ENCODE data around the gene DPP4.

DPP4 gene

DNA sequence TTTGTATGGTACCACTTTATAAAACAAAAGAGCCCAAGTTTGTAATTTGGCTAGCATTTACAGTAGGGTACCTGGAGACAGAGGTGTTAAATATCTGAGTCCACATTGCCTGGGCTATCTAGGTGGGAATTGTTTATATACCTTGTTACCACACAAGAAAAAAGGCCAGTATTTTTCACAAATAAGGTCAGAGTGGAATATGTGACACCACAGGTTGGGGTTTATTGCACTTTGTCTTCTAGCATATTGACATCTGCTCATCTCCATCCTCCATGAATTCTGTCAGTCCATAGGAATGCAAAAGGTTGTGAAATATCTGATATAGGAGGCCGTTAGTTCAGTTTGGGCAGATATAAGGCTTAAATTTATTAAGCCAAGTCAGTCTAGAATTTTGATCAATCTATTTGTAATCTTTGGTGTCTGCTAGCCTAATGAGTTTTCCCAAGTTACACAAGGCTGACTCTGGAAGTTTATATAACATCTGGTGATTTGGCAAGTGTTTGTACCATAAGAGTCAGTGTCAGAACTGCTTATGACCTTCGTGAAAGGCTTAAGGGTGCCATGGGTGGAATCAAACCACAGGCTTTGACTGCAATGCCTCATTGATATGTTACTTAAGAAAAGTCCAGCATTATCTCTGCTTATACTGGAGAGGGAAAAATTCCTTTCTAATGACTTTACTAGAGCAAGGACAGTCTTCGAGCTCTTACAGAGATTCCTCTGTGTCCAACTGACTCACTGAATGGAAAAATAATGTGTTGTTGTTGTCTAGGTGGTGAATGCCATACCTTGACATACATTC is 11.3 kb upstream of the DPP4 start:
- no peak for DNase-seq (ENCODE audit: low spot score)

DNA sequence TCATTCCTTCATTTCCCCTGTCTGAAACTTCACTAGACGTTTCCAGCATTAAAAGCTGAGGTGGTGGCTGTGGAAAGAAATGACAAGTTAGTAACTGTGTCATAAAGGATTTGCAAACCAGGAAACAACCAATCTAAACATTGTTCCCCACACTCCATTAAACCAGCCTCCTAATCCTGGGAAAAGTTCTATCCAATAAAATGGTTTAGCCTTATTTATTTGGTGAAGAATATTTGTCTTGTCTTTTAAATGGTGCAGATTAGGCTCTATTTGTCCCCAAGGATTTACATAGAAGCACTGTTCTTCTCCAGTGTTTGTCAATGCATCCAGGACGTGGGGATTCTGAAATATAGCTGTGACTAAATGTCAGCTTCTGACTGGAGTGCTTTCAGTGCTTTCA is 10.5 kb upstream of the DPP4 start:
- DNase-seq (ENCODE audit: low spot score), result no peak

DNA sequence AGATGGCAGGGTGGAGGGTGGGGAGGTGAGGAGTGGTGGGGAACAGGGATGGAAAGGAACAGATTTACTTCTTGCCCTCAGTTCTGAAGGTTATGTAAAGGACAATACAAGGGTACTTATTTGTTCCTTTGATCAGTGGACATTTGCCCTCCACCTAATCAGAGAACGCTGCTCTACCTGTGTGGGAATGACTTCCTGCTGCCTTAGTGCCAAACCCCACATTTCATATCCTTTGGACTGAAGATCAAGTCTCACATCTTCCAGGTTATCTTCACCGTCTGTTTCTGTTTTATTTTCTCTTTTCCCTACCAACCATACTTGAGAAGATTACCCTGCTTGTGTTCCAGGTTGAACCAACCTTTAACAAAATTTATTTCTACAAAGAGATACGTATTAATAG is 8.7 kb upstream of the DPP4 start:
- DNase-seq (ENCODE audit: low spot score), result no peak

DNA sequence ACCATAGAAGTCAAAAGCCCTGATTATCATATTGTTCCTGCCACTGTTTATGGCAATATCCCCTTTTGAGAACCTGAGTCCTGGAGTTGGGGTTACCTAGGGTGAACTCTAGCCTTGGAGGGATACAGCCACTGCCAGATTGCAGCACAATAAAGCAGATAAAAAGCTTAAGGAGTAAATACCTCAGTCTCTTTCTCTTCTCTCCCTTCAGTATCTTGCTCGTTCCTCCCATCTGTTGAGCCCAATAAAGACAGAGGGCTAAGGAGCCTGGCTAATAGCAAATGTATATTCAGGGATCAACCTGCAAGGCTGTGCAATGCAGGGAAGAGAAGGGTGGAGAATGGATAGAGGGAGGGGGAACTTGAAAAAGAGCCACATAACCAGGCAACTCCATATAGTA is 8.0 kb upstream of the DPP4 start:
- no peak for DNase-seq (ENCODE audit: low spot score)

DNA sequence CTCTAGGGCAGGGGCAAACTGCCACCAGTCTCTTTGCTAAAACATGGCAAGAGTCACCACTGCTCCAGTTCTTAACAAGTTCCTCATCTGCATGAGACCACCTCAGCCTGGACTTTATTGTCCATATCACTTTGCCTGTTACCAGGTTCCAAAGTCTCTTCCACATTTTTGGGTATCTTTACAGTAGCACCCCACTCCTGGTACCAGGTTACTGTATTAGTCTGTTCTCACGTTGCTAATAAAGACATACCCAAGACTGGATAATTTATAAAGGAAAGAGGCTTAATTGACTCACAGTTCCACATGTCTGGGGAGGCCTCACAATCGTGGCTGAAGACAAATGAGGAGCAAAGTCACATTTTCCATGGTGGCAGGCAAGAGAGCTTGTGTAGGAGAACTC is 5.5 kb upstream of the DPP4 start:
- DNase-seq (ENCODE audit: low spot score), result no peak

DNA sequence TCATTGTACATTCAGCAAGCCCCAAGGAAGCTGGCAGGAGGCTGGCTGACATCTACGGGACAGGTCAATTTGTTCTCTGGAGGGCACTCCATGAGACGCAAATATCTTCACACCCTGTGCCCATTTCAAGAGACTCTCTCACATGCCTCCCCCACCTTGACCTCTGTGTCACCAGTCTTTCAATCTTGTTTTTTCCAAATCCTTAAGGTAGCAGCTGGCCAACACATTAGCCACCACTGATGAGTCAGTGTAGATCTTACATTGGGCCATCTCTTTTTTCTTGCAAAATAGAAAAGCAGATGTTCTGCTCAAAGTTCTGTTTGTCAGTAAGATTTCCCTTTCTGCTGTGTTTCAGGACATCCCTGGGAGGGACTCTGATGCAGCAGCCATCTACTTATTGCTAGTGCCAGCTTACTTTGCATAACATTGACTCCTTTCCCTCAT is 1.7 kb upstream of the DPP4 start:
- DNase-seq (ENCODE audit: low spot score), result no peak

DNA sequence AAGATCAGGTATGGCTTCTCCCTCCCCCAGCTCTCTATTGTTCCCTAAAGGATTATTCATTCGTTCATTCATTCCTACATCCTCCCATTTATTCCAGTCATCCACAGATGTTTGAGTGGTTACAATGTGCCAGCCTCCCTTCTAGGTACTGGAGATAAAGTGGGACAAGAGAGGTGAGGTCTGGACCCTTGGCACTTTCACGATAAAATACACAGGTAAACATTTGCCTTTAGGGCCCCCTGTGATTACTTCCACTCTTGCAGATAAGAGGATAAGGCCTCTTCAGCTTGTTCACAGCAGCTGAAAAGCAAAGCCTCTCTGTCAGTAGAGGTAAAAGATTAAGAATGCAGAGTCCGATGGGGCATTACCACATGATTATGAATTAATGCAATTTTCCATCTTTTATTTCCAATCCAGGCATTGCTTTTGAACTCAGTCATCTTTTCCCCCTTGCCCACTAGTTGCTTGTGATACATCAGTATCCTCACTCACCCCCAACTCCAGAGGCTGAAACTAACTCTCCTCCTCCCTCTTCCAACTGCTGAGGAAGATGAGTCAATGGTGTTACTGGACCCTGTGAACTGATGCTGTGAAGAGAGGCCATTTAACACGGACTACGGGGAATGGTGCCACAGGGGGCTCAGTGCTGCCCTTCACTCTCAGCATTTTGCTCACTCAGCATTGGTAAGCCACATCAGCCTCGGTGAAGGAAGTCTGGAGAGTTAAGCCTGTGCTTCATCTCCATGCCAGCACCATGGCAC is 1.1 kb upstream of the DPP4 start:
- DNase-seq (ENCODE audit: low spot score), result no peak

DNA sequence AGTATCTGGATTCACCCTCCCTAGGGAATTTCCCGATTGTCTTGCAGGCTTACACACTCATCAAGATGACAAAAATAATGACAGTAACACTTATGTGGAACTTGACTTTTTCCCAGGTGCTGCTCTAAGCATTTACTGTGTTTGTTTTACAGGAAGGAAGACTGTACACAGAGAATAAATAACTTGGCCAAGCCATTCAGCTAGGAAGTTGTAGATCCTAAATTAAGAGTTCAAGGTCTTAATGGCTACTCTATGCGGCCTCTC is 549 bp upstream of the DPP4 start:
- no peak for DNase-seq (ENCODE audit: low spot score)

DNA sequence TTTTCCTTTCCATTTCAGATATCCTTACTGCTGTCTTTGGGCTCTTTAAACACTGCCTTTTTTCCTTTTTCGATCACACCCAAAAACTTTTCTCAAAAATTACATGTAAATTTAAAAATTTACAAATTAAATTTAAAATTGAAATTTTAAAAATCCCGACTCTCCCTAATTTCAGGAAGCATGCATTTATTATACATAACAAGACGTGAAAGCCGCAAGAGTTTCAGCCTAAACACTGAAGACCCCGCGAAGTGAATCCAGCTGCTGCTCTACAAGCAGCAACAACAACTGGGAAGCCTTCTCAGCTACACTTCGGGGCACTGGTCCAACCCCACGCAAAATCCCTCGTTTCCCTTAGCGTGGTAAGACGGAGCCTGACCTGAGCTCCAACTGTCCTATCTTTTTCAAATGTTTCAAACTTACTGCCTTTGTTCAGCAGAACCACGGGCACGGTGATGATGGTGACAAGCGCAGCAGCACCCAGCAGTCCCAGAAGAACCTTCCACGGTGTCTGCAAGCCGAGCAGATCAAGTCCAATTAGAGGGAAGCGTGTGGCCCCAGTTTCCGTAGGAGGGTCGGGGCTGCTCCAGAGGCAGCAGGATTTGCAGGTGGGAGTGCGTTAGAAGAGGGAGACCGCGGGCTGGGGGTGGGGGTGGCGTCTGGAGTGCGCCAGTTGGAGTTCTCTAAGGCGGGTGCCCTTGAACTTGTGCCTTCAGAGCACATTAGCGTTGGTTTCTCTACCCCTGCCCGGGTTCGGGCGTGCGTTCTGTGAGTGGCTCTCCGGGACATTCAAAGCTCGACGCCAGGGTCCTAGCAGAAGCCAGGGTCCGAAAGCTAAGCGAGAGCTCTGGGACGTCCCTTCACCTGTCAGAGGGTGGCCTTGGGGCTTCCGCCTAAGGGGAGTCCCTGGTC is 783 bp downstream of the DPP4 start:
- DNase-seq (ENCODE audit: low spot score), result no peak

DNA sequence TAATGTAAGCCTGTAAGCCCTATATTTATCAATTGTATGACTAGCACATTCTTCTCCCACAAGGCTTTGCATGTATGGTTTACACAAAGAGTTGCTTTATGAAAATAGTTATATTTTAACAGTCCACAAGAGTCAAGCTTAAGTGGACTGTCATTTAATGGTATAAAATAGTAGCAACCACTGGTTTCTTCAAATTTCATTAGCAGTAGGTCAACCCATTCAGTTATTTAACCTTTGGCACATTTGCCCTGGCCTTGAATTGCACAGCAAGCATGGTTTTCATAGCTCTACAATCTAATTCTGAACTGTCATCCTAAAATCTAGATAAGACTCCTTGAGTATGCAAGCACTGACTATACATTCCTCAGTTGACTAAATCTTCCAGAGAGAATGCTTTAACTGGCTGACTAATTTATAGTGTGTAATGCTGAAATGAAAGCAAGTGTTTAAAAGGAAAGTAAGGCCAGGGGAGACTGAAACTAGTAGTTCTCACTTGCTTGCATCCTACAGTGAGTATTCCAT is 1.8 kb downstream of the DPP4 start:
- DNase-seq (ENCODE audit: low spot score), result no peak

DNA sequence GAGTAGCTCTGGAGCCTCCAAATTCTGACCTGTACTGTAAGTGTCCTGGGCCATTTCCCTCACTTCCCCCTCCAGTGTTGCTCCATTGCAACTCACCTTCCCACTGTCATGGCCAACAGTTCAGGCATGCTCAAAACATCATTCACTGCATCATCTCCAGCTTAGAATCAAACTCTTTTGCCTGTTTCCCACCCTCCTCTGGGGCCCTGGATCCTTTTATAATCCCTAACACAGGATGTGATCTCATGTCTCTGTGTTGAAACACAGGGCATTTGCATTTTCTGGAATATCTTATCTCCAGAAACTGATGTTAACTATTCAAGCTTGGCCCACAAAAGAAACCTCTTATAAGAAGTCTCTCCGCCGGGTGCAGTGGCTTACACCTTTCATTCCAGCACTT is 3.0 kb downstream of the DPP4 start:
- DNase-seq (ENCODE audit: low spot score), result no peak

DNA sequence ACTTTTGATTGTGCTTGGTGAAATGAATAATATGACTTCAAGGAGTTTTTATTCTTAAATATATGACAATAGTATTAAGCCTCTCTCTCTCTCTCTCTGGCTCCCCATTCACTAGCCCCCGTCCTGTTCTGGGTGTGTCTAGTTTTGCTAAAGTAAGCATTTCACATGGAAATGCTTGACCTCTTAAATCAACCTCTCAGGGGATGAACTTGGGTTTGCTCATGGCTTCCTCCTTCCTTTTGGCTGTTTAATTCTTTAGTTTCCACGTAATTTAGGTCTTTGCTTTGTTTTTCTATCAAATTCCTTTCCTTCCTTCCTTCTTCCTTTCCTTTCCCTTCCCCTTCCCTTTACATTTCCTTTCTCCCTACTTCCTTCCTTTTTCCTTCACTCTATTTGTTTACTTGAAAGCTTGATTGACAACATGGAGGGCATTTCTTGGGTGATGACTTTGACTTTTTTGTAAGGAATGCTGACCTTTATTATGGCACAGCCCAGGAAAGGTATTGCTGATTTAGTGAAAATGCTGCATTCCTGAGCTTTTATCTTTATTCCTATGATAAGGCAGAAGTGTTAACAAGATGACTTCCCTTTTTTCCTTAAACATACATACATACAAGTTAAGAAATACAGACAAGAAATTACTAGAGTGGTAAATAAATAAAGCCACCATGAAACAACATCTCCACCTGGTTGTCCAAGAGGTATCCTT is 3.6 kb downstream of the DPP4 start:
- DNase-seq (ENCODE audit: low spot score), result no peak

DNA sequence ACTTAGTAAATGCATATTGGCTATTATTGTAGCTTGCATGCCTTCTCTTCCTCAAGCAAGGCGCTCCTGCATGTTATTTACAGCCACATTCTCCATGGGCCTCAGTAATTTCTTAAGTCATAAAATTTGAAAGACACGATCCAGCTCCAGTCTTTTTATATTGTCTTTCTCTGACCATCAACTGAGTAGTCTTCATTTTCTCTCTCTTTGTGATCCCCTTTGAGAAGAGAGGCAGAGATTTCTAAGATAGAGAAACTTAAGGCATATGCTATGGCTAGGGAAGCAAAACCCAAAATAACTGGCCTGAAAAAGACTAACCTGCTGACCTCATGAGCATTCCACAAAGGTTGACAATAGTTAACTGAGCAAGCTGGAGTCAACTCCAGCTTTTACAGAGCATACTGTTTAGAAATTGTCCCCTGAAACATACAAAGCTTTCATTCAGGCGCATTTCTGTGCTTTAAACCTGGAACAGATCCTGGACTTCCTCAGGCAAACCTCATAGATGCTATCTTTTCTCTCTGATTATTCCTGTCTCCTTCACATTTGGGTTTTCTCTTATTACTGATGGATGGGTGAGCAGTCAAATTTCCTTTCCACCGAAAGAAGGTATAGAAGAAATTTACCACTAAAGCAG is 4.6 kb downstream of the DPP4 start:
- no peak for DNase-seq (ENCODE audit: low spot score)

DNA sequence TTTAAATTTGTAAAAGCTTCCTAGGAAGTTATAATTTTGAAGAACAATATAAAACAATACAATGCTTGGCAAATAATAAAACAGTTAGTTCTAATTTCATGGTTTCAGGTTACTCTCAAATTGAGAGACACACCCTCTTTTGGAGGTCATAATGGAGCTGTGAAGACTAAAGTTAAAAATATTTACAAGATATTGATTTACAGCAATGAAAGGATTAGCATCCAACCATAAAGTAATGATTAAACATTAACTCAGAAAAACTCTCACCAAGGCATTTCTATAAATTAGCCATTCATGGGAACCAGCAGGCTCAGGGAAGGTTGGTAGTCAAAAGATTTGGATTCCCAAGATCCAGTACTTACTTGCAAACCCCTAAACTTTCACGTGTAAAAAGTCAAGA is 6.4 kb downstream of the DPP4 start:
- peak; percentile 42 for DNase-seq (ENCODE audit: low spot score)

DNA sequence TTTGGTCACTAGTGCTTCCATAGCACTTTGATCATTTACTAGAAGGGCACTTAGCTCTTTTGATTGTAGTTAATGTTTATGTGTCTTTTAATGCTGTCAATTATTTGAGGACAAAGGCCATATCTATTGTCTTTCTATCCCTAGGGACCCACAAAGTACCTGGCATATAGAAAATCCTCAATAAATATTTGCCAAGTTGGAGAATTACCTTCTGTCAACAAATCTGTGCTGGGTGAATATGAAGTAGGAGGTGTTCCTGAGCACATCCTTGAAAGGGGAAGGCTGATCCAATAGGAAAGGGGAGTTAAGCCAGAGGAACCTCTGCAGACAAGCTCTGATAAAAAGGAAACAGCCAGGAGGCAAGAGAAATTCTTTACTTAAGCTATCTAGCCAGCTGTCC is 8.2 kb downstream of the DPP4 start:
- DNase-seq (ENCODE audit: low spot score), result no peak

DNA sequence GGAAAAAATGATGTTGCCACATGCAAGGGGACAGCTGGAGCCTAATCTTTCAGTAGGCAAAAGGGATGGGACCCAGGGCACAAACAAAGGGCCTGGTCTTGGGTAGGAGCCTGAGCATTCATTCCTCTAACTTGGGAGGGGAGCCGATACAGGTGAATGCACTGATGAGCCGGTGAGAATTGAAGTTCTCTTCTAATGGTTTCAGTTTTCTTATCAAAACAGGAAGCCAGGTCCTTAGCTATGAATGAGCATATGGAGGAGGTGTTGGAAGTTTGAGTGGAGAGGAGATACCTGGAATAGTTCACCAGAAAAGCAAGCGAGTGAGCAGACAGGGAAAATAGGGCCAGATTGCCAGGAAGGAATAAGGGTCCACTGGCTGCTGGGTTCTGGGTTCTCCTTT is 10.1 kb downstream of the DPP4 start:
- no peak for DNase-seq (ENCODE audit: low spot score)

DNA sequence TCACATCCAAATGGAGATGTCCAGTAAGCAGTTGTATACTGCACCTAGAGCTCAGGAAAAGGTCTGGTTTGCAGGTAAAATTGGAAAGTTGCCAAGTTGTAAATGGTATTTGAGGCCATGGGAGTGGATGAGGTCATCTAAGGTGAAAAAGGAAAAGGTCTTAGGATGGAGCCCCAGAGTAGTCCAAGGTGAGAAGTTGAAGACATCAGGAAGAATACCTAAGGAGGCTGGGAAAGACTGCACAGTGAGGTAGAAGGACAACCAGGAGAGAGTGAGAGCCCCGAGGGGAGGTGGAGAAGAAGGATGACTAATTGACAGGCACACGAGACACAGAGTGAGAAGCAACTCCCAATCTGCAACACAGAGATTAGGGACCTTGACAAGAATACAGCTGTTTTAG is 10.7 kb downstream of the DPP4 start:
- DNase-seq (ENCODE audit: low spot score), result no peak

DNA sequence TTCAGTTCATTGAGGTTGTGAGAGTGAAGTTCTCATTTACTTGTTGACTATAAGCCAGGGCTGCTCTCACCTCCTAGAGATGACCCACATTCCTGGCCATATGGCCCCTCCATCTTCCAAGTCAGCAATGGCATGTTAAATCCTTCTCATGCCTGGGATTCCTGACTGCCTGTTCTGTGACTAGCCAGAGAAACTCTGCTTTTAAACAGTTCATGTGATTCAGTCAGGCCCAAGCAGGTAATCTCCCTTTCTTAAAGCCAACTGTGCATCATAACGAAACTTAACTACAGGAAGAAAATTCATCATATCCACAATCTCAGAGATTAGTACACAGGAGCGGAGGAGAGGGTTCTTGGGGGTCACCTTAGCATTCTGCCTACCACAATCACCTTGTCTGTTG is 11.5 kb downstream of the DPP4 start:
- no peak for DNase-seq (ENCODE audit: low spot score)

DNA sequence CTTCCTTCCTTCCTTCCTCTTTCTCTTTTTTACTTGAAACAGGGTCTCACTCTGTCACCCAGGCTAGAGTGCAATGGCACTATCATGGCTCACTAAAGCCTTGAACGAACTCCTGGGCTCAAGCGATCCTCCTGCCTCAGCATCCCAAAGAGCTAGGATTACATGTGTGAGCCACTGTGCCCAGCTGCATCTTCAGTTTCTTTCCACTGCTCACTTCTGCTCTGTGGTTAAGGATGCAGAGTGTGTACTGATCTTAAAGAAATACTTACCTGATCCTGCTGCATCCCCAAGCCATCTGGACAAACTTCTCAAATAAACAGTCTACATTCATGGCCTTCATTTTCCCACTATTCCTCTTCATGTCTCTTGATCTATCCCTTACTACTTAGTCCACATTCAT is 13.0 kb downstream of the DPP4 start:
- DNase-seq (ENCODE audit: low spot score), result no peak

DNA sequence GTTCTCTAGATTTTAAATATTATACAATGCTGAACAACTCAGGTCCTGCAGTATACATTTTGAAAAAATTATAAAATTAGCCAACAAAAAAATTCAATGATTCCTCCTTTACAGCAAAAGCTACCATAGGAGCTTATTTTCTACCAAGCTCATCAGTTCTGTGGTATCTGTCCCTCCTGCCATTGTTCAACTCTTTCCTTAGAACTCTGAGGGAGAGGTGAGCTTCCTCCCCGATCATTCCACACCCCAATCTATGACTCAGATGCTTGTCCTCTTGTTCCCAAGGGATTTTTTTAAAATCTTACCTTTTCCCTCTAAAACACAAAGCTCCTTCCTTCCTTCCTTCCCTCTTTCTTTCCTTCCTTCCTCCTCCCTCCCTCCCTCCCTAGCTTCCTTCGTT is 13.5 kb downstream of the DPP4 start:
- no peak for DNase-seq (ENCODE audit: low spot score)

DNA sequence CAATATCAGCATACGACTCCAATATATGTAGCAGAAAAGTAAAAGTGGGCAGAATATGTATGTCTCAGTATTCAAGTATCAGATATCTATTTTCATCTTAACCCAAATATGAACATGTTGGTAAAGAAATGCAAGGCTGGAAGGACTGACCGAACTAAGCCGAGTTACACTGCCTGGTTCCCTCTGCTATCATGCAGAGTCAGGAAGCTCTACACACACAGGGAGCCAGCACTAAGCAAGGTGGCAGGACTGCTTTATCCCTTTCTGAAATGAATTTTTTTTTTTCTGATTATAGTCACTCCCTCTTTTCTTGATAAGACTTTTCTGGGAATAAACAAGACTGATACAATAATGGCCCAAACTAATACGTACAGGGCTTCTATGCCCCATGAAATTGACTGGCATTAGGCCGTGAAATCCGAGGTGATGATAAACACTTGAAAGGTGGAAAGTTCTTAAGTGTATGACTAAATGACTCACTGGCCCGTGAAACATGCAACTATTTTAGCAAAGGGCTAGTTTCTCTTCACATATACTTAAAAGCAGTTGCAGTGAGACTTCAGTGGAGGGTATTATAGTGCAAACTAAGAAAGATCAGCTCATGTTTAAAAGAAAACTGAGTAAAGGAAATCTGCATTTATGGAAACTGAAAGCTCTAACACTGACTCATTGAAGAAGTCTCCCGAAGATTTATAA is 14.9 kb downstream of the DPP4 start:
- DNase-seq (ENCODE audit: low spot score), result no peak
